IPS DF 19.7 (cell line): ENCODE measurements around the gene NFYC.
A peak's percentile ranks its signal among the peaks of the same experiment; 100 is the strongest.
"Not testable (repeated sequence)": the region's sequence is repeated elsewhere in the genome, so short reads cannot be mapped to it uniquely, and the experiment has no call there.

Experiments used
- DNase-seq: peaks from one replicate; pipeline ENCODE4 v3.0.0-alpha.2; 2013; ENCODE audit warnings: low read depth, low spot score

Gene NFYC

GRCh38 chr1:40706626-40707025 lies 15.1 kb downstream of the NFYC start:
- DNase-seq: no peak

GRCh38 chr1:40708750-40709099 lies 17.2 kb downstream of the NFYC start:
- DNase-seq: no peak

GRCh38 chr1:40709100-40709801 lies 17.7 kb downstream of the NFYC start:
- peak; percentile 98 for DNase-seq

GRCh38 chr1:40709802-40710278 lies 18.3 kb downstream of the NFYC start:
- no peak for DNase-seq

- DNase-seq: no peak
Observed at GRCh38 chr1:40710581-40711315, 19.2 kb downstream of the NFYC start.

GRCh38 chr1:40711465-40712404 lies 20.2 kb downstream of the NFYC start:
- no peak for DNase-seq

- no peak for DNase-seq
Observed at GRCh38 chr1:40712405-40712944, 21.0 kb downstream of the NFYC start.

GRCh38 chr1:40712997-40713396 lies 21.5 kb downstream of the NFYC start:
- DNase-seq: no peak

- no peak for DNase-seq
Observed at GRCh38 chr1:40715491-40716059, 24.1 kb downstream of the NFYC start.

GRCh38 chr1:40717065-40717464 lies 25.6 kb downstream of the NFYC start:
- no peak for DNase-seq

- no peak for DNase-seq
Observed at GRCh38 chr1:40717955-40718354, 26.5 kb downstream of the NFYC start.

GRCh38 chr1:40720493-40720892 lies 29.0 kb downstream of the NFYC start:
- no peak for DNase-seq

- DNase-seq: no peak
Observed at GRCh38 chr1:40722622-40723021, 31.1 kb downstream of the NFYC start.

- DNase-seq: no peak
Observed at GRCh38 chr1:40723196-40723955, 31.9 kb downstream of the NFYC start.

GRCh38 chr1:40727662-40728061 lies 36.2 kb downstream of the NFYC start:
- not testable (repeated sequence) for DNase-seq

GRCh38 chr1:40729316-40729862 lies 37.9 kb downstream of the NFYC start:
- DNase-seq: not testable (repeated sequence)

GRCh38 chr1:40732756-40733301 lies 41.3 kb downstream of the NFYC start:
- DNase-seq: no peak

- DNase-seq: no peak
Observed at GRCh38 chr1:40734882-40735628, 43.6 kb downstream of the NFYC start.

GRCh38 chr1:40736085-40736531 lies 44.6 kb downstream of the NFYC start:
- no peak for DNase-seq
